Tibial nerve (tissue), 3 donors: ENCODE results near the gene RBFOX1.

ENCODE experiments used
- CTCF ChIP-seq, 5 experiments: fragments of 200-600 bp in 3 of 5; fragments of 450-650 bp in 2 of 5; sonication (generic) in 3 of 5; IDR thresholded peaks; one replicate each; pipeline ENCODE4 v1.5.1; 2016 to 2019; ENCODE audit warnings: antibody characterized with exemption in 5 of 5, mild to moderate bottlenecking in 3 of 5, moderate library complexity in 2 of 5
- POLR2A ChIP-seq, 2 donors: fragments of 450-650 bp; IDR thresholded peaks; one replicate each; pipeline ENCODE4 v1.6.1; 2017; ENCODE audit warnings: antibody characterized with exemption in 2 of 2, mild to moderate bottlenecking in 2 of 2, moderate library complexity in 2 of 2

GRCh38 chr16:7509963-7510601 lies 177.4 kb downstream of the RBFOX1 start:
- TF ChIP-seq POLR2A (IDR thresholded peaks at IDR 0.05) = no peak
- no peak for TF ChIP-seq CTCF (IDR thresholded peaks at IDR 0.05)
